Cerebellar cortex (tissue), 1 donor: Measurements from ENCODE around the gene ARHGAP1.

ENCODE experiments used
- DNase-seq: peaks from one replicate; pipeline ENCODE4 v3.0.0-alpha.2; 2015; ENCODE audit warnings: low spot score

The ARHGAP1 gene

GRCh38 chr11:46700241-46701077 is at the start of gene ARHGAP1, which contains the start of gene ZNF408:
Gene ARHGAP1, minus strand, starts transcription at chr11:46700619. Its CDS starts 4,512 bp downstream, at chr11:46696107.
Gene ZNF408, plus strand, starts transcription at chr11:46701031. Its CDS starts 17 bp downstream, at chr11:46701048.
- peak; percentile 99 for DNase-seq

GRCh38 chr11:46747150-46747549 is 46.7 kb upstream of the ARHGAP1 start:
- no peak for DNase-seq

GRCh38 chr11:46745995-46746394 is 45.6 kb upstream of the ARHGAP1 start:
- DNase-seq, result no peak

DNA sequence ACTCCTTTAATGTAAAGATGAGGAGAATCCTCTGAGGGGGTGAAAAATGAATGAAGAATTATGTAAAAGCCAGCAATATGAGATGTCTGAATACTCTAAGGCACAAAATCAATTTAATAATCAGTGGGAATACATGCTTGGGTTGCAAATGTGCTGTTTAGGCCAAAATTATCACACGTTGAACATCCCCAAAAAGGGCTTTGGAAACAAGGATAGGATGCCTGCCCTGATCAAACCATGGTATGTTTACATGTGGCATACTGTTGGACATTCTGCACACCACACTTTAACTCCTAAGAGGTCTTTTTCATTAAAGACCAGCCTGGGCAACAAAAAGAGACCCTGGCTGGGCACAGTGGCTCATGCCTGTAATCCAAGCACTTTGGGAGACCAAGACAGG is 44.9 kb upstream of the ARHGAP1 start:
- DNase-seq, result no peak

- DNase-seq, result no peak
Observed at GRCh38 chr11:46743693-46744339, 43.4 kb upstream of the ARHGAP1 start.

- no peak for DNase-seq
Observed at GRCh38 chr11:46743043-46743442, 42.6 kb upstream of the ARHGAP1 start.

DNA sequence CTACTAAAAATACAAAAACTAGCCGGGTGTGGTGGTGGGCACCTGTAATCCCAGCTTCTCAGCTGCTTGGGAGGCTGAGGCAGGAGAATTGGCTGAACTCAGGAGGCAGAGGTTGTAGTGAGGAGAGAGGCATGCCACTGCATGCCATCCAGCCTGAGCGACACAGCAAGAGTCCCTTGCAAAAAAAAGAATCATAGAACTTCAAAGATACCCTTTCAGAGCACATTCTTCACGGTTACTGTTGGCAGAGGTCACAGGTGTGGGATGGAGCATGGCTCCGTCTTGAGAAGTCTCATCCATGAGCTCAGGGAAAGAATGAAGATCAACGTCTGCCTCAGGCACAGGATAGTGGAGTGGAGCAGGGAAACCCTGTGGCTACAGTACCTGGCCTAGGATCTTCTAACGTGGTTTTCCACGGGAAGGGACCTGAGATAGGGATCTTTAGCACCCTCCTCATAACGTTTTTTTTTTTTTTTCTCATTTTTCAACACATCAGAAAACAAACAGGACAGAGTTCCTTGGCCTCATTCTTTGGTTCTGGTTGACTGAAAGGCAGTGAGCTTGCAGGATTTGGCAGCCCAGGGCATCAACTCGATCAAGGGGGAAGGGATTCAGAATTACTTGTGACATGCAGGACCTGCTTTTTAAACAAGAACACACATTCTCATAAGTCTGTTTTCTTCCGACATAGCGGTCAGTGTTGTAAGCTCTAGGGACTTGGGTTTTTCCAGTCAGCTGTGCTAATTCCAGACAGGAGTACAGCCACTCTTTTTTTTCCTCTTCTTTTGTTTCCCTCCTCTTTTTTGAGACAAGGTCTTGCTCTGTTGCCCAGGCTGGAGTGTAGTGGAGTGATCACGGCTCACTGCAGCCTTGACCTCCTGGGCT is 41.4 kb upstream of the ARHGAP1 start:
- no peak for DNase-seq

DNA sequence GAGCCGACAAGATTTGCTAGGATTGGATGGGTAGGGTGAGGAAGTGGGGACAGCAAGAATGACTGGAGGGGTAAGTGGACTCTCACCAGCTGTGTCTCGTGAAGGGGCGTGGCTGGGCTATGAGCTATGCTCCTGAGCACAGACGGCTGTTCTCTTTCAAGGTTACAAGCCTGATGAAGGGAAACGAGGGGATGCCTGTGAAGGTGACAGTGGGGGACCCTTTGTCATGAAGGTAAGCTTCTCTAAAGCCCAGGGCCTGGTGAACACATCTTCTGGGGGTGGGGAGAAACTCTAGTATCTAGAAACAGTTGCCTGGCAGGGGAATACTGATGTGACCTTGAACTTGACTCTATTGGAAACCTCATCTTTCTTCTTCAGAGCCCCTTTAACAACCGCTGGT is 38.5 kb upstream of the ARHGAP1 start:
- no peak for DNase-seq

DNA sequence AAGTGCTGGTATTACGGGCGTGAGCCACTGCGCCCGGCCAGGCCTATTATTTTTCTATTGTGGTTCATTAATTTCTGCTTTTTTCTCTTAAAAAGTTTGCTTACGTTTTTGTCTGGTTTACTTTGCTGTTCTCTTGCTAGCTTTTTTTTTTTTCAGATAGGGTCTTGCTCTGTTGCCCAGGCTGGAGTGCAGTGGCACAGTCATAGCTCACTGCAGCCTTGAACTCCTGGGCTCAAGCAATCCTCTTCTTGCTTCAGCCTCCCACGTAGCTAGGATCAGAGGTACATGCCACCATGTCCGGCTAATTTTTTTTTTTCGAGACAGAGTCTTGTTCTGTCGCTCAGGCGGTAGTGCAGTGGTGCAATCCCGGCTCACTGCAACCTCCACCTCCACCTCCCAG is 37.3 kb upstream of the ARHGAP1 start:
- DNase-seq, result no peak

GRCh38 chr11:46736615-46737014 is 36.2 kb upstream of the ARHGAP1 start:
- no peak for DNase-seq

GRCh38 chr11:46736146-46736545 is 35.7 kb upstream of the ARHGAP1 start:
- DNase-seq, result no peak

GRCh38 chr11:46733234-46733633 is 32.8 kb upstream of the ARHGAP1 start:
- no peak for DNase-seq

DNA sequence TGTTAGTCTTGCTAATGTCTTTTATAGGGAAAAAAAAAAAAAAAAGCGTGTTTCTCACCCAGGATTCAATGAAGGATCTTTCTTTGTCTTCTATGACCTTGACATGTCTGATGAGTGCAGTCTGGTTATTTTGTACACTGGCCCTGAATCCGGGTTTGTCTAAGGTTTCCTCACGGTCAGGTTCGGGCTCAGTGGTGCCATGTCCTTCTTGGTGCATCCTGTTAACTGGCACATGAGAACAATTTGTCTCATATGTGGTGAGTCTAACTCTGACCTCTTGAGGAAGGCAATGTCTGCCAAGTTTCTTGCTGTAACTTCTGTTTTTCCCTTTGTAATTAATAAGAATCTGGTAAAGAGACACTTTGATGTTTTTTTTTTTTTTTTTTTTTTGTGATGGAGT is 31.1 kb upstream of the ARHGAP1 start:
- no peak for DNase-seq

DNA sequence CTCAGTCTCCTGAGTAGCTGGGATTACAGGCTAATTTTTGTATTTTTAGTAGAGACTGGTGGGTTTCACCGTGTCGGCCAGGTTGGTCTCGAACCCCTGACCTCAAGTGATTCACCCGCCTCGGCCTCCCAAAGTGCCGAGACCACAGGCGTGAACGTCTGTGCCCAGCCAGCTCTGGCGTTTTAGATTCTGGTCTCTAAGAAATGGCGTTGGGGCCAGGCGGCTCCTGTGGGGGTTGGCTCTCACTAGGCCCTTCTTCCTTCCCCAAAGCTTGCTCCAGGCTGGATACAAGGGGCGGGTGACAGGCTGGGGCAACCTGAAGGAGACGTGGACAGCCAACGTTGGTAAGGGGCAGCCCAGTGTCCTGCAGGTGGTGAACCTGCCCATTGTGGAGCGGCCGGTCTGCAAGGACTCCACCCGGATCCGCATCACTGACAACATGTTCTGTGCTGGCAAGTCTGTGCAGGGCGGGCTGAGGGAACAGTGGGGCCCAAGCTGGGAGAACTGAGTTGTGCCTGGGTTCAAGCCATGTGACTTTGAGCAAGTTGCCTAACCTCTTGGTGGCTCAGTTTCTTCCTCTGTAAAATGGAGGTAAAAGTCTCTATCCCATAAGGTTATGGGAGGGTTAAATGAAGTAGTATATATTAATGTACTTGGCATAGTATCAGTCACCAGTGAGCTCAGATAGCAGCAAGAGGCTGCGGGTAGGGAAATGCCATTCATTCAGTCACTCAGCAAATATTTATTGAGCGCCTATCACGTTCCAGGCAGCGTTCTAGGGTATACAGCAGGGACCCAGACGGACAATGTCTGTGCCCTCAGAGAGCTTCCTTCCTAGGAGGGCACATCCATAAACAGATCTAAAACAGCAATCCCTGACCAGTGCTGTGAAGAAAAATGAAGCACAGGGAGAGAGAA is 28.9 kb upstream of the ARHGAP1 start:
- DNase-seq, result no peak

DNA sequence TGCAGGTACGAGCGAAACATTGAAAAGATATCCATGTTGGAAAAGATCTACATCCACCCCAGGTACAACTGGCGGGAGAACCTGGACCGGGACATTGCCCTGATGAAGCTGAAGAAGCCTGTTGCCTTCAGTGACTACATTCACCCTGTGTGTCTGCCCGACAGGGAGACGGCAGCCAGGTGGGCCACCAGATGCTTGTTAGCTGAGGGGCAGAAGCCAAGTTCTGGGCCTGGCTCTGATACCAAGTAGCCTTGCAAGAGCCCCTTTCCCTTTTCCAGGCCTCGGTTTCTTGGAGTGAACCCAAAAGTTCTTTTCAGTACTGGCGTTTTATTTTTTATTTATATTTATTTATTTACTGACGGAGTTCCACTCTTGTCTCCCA is 28.2 kb upstream of the ARHGAP1 start:
- DNase-seq, result no peak

DNA sequence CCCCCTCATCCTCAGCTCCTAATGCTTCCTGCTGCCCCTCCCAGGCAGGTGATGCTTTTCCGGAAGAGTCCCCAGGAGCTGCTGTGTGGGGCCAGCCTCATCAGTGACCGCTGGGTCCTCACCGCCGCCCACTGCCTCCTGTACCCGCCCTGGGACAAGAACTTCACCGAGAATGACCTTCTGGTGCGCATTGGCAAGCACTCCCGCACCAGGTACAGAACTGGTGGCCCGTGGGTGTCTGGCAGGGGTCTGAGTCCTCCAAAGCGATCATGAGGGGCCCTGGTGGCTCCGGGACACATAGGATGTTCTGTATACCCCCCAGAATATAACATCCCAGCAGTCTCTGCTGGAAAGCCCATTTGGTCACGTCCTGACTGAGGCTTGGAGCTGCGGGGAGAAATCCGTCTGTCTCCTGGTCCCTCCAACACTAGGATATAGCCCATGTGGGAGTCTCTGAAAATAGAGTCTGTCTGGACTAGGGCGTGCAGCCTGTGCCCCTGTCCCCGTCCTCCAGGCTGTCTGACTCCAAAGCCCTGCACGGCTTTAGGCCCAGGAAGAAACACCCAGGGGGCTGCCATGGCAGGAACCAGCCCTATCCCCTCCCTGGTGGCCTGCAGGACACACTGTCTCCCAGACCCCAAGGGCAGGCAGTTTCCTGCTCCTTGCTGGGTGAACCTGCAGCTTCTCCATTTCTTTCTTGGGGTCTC is 27.7 kb upstream of the ARHGAP1 start:
- DNase-seq, result no peak

DNA sequence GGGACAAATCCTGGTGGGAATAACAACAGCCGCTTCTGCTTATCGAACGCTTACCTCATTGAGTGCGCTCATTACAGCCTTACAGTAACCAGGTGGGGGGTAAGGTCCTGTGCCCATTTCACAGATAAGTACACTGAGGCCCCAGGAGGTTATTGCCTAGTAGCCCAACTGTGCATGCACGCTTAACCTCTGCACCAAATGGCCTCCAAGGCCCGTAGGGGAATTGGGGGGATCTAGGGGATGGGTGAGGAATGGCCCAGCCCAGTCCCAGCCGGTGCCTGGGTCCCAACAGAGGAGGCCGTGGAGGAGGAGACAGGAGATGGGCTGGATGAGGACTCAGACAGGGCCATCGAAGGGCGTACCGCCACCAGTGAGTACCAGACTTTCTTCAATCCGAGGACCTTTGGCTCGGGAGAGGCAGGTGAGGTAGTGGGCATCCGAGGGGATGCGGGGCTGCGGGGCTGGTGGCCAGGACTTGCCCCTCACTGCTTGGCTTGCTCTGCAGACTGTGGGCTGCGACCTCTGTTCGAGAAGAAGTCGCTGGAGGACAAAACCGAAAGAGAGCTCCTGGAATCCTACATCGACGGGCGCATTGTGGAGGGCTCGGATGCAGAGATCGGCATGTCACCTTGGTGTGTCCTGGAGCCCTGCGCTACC is 25.9 kb upstream of the ARHGAP1 start:
- DNase-seq, result no peak

DNA sequence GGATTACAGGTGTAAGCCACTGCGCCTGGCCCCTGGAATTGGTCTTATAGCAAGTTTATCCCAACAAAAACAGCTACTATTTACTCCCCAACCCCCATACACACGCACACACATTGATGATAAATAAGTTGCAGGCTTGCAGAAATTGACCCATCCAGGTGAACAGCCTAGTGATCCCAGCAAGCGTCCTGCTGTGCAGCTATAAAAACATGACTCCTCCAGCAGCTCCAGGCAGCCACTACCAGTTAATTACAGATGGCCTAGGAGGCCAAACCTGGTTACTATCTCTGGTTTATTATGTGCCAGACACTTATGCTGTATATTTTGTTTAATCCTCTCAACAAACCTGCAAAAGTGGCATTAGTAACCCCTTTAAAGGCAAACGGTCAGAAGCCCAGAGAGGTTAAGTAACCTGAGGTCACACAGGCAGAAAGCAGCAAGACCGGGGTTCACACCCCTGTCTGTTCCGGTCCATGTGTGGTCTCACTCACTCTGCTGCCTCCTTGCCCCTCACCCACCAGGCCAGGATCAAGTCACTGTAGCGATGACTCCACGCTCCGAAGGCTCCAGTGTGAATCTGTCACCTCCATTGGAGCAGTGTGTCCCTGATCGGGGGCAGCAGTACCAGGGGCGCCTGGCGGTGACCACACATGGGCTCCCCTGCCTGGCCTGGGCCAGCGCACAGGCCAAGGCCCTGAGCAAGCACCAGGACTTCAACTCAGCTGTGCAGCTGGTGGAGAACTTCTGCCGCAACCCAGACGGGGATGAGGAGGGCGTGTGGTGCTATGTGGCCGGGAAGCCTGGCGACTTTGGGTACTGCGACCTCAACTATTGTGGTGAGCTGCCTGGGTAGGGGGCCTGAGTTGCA is 25.2 kb upstream of the ARHGAP1 start:
- no peak for DNase-seq

DNA sequence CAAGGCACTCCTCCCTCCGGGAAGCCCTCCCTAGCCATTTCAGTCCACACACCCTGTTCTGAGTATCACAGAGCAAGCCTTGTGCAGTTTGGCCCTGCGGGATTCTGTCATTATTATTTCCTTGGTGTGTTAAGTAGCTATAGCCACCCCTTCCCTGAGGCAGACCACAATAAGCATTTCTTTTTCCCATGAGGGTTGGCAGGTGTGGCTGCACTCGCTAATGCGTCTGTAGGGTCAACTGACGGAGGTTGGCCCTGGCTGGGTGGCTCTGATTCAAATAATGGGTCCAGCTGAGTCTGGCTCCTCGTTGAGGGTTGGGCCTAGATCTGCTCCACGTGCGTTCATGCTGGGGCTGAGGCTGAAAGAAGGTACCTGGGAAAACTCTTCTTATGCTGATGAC is 23.7 kb upstream of the ARHGAP1 start:
- DNase-seq, result no peak
